Activated naive CD4-positive, alpha-beta T cell treated with Interleukin-2 at 50 U/mL for 16 hours (primary cell): Measurements from ENCODE around the gene PI4KA.
"Not testable (repeated sequence)": the region's sequence is repeated elsewhere in the genome, so short reads cannot be mapped to it uniquely, and the experiment has no call there.

ENCODE experiments used
- DNase-seq: peaks from one replicate; pipeline ENCODE4 v3.0.0-alpha.2; 2020

Gene PI4KA

DNA sequence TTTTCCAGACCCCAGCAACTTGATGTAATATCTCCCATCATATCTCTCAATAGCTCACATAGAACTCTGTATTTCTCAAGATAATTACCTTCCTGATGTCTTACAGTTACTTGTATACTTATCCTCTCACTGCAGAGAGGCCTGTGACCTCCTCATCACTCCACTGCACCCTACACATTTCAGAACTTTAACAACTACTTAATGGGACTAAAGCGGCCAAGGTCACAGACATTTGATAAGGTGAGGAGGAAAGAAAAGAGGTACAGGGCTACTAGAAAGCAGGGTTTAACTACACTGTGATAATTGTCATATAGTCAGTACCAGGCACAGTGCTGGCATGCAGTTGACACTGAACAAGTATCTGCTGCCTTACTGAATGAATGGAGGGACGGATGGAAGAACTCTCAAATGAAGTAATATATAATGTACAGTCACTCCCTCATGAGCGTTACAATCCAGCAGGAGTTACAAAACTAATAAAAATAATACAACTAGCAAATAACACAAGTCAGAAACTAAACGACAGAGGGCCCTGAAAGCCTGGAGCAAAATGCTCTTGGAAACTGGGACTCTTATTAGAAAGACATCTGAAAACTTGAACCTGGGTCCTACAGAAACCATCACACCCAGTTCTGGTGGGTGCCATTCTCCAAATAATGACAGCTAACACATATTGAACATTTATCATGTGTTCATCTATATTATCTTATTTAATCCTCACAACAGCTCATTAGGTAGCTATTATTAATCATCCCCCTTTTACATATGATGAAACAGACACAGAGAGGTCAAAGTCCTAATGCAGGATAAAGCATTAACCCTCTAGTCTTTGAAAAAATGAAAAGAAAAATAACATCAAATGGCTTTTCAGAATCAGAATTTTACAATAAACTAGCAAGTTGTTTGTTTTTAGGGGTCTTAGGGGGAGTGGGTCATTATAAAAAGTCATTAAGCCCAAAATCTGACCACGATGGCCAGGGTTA lies 14.3 kb downstream of the PI4KA start:
- no peak for DNase-seq

GRCh38 chr22:20843501-20843900 lies 15.1 kb downstream of the PI4KA start:
- no peak for DNase-seq

DNA sequence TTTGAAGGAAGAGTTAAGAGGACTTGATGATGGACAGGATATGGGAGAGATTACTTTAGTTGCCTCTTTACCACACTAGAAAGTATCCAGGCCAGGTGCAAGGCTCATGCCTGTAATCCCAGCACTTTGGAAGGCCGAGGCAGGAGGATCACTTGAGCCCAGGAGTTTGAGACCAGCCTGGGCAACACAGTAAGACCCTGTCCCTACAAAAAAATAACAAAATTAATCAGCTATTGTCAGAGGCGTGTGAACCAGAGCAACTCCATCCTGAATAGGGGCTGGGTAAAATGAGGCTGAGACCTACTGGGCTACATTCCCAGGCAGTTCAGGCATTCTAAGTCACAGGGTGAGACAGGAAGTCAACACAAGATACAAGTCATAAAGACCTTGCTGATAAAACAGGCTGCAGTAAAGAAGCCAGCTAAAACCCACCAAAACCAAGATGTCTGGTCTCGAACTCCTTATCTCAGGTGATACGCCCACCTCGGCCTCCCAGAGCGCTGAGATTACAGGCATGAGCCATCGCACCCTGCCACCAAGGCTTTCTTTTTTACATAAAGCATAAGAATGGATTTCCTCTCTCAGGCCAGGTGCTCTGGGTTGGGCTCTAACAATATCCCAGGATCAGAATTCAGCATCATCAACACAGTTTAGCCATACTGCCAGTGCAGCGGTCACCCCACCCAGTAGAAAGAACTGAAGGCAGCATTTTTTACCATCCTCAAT lies 17.8 kb downstream of the PI4KA start:
- DNase-seq, result peak; percentile 9

GRCh38 chr22:20839837-20840645 lies 18.6 kb downstream of the PI4KA start:
- no peak for DNase-seq

DNA sequence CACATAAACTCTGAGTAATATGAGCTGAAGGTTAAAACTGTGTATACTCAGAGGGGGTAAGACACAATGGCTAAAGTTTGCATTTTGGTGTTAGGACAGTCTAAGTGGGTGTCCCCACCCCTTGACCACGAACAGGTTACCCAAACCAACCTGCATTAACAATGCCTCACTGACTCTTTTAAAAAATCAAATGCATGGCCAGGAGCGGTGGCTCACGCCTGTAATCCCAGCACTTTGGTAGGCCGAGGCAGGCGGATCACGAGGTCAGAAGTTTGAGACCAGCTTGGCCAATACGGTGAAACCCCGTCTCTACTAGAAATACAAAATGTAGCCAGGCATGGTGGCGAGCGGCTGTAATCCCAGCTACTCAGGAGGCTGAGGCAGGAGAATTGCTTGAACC lies 19.3 kb downstream of the PI4KA start:
- not testable (repeated sequence) for DNase-seq

DNA sequence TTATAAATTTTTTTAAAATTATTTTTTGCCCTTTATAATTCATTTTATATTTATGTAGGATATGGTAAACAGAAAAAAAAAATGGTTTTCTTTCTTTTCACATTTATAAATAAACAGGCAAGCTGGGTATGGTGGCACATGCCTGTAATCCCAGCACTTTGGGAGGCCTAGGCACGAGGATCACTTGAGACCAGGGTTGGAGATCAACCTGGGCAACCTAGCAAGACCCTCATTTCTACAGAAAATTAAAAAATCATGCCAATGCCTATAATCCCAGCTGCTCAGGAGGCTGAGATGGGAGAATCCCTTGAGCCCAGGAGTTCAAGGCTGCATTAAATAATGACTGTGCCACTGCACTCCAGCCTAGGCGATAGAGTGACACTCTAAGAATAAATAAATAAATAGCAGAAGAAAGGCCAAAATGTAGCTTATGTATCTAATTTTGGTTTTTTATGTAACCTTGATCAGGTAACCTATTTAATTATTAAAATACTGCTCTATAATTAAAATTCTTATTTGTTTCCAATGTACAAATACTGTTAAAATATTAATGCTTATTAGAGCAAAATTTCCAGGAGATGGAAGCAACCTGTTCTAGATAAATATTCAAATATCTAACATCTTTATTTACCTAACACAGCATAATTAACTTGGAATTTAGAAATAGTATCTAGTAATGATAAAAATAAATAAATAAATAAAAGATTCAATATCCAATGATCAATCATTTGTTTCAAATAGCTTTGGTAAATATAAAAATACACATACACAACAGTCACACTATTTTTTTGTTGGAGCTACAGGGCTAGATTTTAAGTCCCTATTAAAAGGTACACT lies 21.4 kb downstream of the PI4KA start:
- no peak for DNase-seq

GRCh38 chr22:20834725-20835124 lies 23.9 kb downstream of the PI4KA start:
- no peak for DNase-seq

DNA sequence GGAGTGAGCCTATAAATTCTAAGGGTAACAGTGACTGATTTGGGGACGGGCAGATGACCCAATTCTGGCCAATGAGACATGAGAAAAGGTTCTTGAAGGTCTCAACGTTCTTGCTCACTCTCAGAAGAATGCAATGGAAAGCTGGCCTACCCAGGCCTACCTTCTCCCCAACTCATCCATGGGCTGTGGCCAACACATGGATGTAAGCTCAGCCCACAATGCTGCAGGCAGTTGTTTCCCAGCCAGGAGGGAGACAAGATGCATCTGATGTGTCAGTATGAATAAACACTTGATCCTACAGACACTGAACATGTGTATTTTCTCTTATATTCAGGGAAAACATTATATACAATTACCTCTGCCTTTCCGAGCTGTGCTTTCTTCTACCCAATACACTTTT lies 24.4 kb downstream of the PI4KA start:
- no peak for DNase-seq

- no peak for DNase-seq
These were observed 25.4 kb downstream of the PI4KA start for GRCh38 chr22:20833225-20833665.

DNA sequence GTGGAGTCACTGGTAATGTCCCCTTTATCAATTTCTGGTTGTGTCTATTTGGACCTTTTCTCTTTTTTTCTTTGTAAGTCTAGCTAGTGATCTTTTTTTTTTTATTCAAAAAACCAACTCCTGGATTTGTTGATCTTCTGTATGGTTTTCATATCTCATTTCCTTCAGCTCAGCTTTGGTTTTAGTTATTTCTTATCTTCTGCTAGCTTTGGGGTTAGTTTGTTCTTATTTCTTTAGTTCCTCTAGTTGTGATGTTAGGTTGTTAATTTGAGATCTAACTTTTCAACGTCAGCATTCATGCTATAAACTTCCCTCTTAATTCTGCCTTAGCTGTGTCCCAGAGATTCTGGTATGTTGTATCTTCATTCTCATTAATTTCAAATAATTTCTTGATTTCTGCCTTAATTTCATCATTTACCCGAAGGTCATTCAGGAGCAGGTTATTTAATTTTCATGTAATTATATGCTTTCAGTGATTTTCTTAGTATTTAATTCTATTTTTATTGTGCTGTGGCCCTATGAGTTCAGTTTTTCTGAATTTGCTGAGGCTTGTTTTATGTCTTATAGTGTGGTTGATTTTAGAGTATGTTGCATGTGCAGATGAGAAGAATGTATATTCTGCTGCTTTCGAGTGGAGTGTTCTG lies 29.0 kb downstream of the PI4KA start:
- DNase-seq, result no peak

- not testable (repeated sequence) for DNase-seq
These were observed 32.0 kb downstream of the PI4KA start for GRCh38 chr22:20826373-20827152.

DNA sequence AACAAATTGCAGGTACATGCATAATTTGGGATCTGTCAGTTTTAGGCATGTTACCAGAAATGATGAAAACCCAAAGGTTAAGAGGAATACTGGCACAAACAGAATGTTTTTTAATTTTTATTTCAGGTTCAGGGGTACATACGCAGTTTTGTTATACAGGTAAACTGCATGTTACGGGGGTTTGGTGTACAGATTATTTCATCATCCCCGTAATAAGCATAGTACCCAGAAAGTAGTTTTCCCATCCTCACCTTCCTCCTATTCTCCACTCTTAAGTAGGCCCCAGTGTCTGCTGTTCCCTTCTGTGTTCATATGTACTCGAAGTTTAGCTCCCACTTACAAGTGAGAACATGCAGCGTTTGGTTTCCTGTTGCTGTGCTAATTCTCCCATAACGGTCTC lies 33.0 kb downstream of the PI4KA start:
- DNase-seq, result no peak

DNA sequence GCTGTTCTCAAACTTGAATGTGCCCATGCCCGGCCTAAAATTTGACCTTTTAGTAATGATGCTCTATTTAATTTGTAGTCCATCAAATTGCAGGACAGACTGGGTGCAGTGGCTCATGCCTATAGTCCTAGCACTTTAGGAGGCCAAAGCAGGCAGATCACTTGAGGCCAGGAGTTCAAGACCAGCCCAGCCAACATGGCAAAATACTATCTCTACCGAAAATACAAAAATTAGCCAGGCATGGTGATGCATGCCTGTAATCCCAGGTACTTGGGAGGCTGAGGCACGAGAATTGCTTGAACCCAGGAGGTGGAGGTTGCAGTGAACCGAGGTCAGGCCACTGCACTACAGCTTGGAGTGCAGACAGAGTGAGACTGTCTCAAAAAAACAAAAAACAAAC lies 33.4 kb downstream of the PI4KA start:
- DNase-seq, result not testable (repeated sequence)

DNA sequence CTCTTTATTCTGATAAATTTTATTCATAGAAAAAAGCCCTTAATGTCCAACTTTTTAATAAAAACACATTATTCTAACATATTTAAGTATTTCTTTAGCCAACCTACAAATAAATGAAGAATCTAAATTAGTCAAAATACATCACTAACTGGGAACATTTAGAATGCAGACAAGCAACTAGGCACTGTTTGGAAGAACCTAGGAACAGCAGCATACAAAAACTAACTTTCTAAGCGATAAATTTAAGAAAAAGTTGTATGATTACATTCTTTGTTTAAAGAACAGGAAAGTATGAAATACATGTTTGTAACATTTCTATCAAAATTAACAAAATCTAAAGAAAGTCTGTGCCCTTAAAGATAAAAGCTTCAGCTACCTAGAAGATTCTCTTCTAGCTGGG lies 35.3 kb downstream of the PI4KA start:
- DNase-seq, result no peak

DNA sequence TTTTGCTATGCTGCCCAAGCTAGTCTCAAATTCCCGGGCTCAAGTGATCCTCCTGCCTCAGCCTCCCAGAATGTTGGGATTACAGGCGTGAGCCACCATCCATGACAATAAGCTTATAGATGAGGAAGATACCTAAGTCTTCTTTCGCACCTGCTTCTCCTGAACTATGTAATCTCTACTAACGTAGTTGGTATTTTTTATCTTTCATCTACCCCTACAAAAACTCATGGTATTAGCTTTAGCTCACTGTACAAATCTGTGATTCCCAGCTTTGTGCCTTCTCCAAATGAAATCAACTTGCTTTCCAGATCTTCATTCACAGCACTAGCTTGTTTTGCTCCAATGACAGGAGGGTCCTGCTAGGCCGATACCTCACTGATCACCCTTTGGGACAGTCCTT lies 36.4 kb downstream of the PI4KA start:
- DNase-seq, result no peak

GRCh38 chr22:20821717-20822239 lies 36.8 kb downstream of the PI4KA start:
- DNase-seq, result not testable (repeated sequence)

DNA sequence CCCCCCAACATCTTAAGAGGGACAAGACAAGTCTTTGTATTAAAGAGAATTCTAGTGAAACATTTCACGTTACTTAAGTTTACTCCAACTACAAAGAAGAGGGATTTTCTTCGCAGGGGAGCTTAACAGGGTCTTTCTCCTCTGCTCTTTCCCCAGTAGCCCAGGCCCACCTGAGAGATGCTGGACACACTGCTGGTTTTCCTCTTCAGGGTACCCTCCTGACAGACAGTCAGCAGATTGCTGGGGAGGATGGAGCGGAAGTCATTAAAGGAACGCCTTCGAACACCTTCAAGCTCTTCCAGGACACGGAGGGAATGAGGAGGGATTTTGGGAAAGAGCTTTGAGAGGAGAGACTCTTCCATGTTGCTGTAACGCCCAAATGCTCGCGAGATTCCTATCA lies 39.1 kb downstream of the PI4KA start:
- no peak for DNase-seq

GRCh38 chr22:20818471-20818870 lies 40.1 kb downstream of the PI4KA start:
- no peak for DNase-seq

DNA sequence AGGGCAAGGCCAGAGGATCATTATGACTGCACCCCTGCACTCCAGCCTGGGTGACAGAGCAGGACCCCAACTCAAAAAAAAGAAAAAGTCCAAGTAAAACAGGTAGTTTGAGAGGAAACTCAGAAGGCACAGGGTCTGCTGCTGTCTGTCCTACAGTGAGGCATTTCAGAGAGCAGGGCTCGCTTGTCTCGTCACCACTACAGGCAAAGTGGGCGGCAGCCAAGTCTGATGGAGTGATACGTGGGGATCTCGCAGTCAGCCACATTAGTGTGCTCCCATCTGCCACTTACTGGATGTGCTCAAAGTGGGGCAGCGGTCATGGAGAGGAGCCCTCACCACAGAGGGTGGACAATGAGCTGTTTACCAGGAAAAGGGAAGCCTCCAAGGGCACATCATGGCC lies 42.1 kb downstream of the PI4KA start:
- no peak for DNase-seq

- DNase-seq, result no peak
These were observed 43.0 kb downstream of the PI4KA start for GRCh38 chr22:20815477-20816050.
